K562 (cell line): ENCODE data around the gene NAA40. TPM values are rescaled to one million over a fixed set of nuclear protein-coding genes. Genes with fewer than 3 reads are reported as not detected.

ENCODE experiments used
- ATAC-seq: fragments of 200-7000 bp; cut with Tn5 transposase; 3 replicates; pipeline ENCODE4 v1.9.1; 2020; ENCODE audit warnings: moderate library complexity
- BruUV-seq: library from RNA; stranded (reverse); fragments of 400-500 nt; replicated peaks from 2 replicates; lab custom pipeline; 2021; lab: Mats Ljungman, UMichigan
- CTCF ChIA-PET: fragments of 300-600 bp; formaldehyde crosslinking; extraction: SDS; loops from one replicate; lab custom pipeline; 2021; ENCODE audit warnings: low intra/inter-chr PET ratio; lab: Yijun Ruan, JAX
- POLR2A ChIA-PET: fragments of 300-600, 350-650 bp; sonication (Branson Sonifier 250); formaldehyde crosslinking; extraction: SDS; loops from one replicate; lab custom pipeline; 2021; ENCODE audit warnings: antibody characterized with exemption, inconsistent platforms; lab: Yijun Ruan, JAX
- DNase-seq, 4 experiments: peaks; one replicate each; pipeline versions ENCODE4 v3.0.0 to v3.0.0-alpha.2; 2011 to 2018; ENCODE audit warnings: low spot score in 3 of 4, mixed read lengths in 3 of 4; ENCODE audit errors: extremely low read depth in 1 of 4
- FAIRE-seq: peaks from 2 replicates; lab custom pipeline; 2011; peaks lifted over from hg19 to GRCh38; lab: Jason Lieb, UNC
- H2AFZ ChIP-seq: 2 replicates; pipeline ENCODE4 v1.6.0; 2011; ENCODE audit warnings: low read depth, low read length, control low read depth, inconsistent platforms
- H3K27ac ChIP-seq: fragments of 200-600 bp; 3 replicates; pipeline ENCODE4 v1.8.0; 2011; ENCODE audit warnings: low read depth, mild to moderate bottlenecking, control low read depth, inconsistent platforms, low read length, moderate library complexity, mixed read lengths; ENCODE audit errors: extremely low read depth
- H3K27me3 ChIP-seq, 2 experiments: fragments of 300-600 bp in 1 of 2; 2 replicates in 1 of 2; 3 replicates in 1 of 2; pipeline versions ENCODE4 v1.6.0 to v1.8.0; 2011; ENCODE audit warnings: inconsistent platforms in 2 of 2, low read length in 2 of 2, mild to moderate bottlenecking in 1 of 2, mixed read lengths in 1 of 2, moderate library complexity in 1 of 2; ENCODE audit not compliant: control insufficient read depth in 2 of 2, insufficient read depth in 2 of 2
- H3K36me3 ChIP-seq: fragments of 300-600 bp; 3 replicates; pipeline ENCODE4 v1.8.0; 2011; ENCODE audit warnings: mild to moderate bottlenecking, low read length, inconsistent platforms; ENCODE audit not compliant: control insufficient read depth, insufficient read depth
- H3K4me1 ChIP-seq, 2 experiments: fragments of 200-600 bp in 1 of 2; replicated peaks in 1 of 2; 2 replicates in 1 of 2; 3 replicates in 1 of 2; pipeline versions ENCODE4 v1.5.1 to v1.8.0; 2011; ENCODE audit warnings: inconsistent platforms in 2 of 2, low read length in 2 of 2, mild to moderate bottlenecking in 1 of 2, mixed read lengths in 1 of 2, moderate library complexity in 1 of 2; ENCODE audit not compliant: control insufficient read depth in 2 of 2, insufficient read depth in 2 of 2
- H3K4me2 ChIP-seq: 2 replicates; pipeline ENCODE4 v1.6.1; 2011; ENCODE audit warnings: low read length, control low read depth, inconsistent platforms, mixed read lengths; ENCODE audit not compliant: insufficient read depth
- H3K4me3 ChIP-seq: fragments of 200-600 bp; sonication (generic), shearing (Covaris generic); 2 replicates; pipeline ENCODE4 v1.5.1; 2016; ENCODE audit warnings: control low read depth, inconsistent platforms
- H3K79me2 ChIP-seq: fragments of 200-600 bp; 3 replicates; pipeline ENCODE4 v1.8.0; 2011; ENCODE audit warnings: low read length, inconsistent platforms; ENCODE audit not compliant: control insufficient read depth, insufficient read depth
- H3K9ac ChIP-seq, 2 experiments: 2 replicates each; pipeline versions ENCODE4 v1.6.0 to v1.6.1; 2011; ENCODE audit warnings: low read depth in 2 of 2, low read length in 2 of 2, control low read depth in 1 of 2, inconsistent platforms in 1 of 2, mild to moderate bottlenecking in 1 of 2, mixed read lengths in 1 of 2; ENCODE audit not compliant: insufficient read depth in 1 of 2
- H3K9me1 ChIP-seq: one replicate; pipeline ENCODE4 v1.6.0; 2011; ENCODE audit warnings: inconsistent platforms, mild to moderate bottlenecking, low read length, moderate library complexity; ENCODE audit not compliant: control insufficient read depth, insufficient read depth
- H3K9me3 ChIP-seq: replicated peaks from 2 replicates; pipeline ENCODE4 v1.5.1; 2011; ENCODE audit warnings: low read depth, low read length, inconsistent platforms; ENCODE audit not compliant: control insufficient read depth, insufficient read depth
- H4K20me1 ChIP-seq: replicated peaks from 2 replicates; pipeline ENCODE4 v1.6.1; 2011; ENCODE audit warnings: low read length, inconsistent platforms, mixed read lengths; ENCODE audit not compliant: control insufficient read depth, insufficient read depth
- KDM1A ChIP-seq, 2 experiments: fragments of 450-650 bp; IDR thresholded peaks; 2 replicates each; pipeline ENCODE4 v1.6.1; 2016; ENCODE audit warnings: mild to moderate bottlenecking in 2 of 2
- POLR2G ChIP-seq: fragments of 200-400 bp; formaldehyde crosslinking; IDR thresholded peaks from 2 replicates; pipeline ENCODE4 v1.6.1; 2017; ENCODE audit warnings: low read depth, mild to moderate bottlenecking, antibody characterized with exemption, low read length, moderate library complexity
- WGBS: fragments of 100-300 bp; shearing (Covaris generic); methylation state at CpG from one replicate; pipeline ENCODE4 v1.1.6; 2016; ENCODE audit warnings: low coverage, mixed read lengths; ENCODE audit not compliant: insufficient coverage; ENCODE audit errors: missing lambda C conversion rate; 5-methylcytosine and 5-hydroxymethylcytosine counted together
- in situ Hi-C: fragments of 300-500 bp; cut with MboI; formaldehyde crosslinking; loops from 4 replicates; pipeline ENCODE4 v1.15.0; 2018; ENCODE audit warnings: inconsistent platforms, mixed read lengths
- intact Hi-C: fragments of 100-400 bp; cut with micrococcal nuclease; formaldehyde crosslinking; loops from 2 replicates; pipeline ENCODE4 v1.14.2; 2022
- polyA plus RNA-seq, 8 experiments: library from polyadenylated mRNA; depleted of rRNA in 4 of 8; stranded (reverse) in 5 of 8; unstranded in 3 of 8; fragments of >200 nt; fragmentation: Nextera tagmentation in 2 of 8; fragmentation: Illumina TruSeq in 1 of 8; extraction: Ambion mirVana in 2 of 8; extraction: Trizol in 1 of 8; gene quantifications; 2 replicates each; pipeline versions ENCODE4 v1.2.1 to v1.2.3, GENCODE V29; 2011 to 2014; ENCODE audit warnings: inconsistent platforms in 1 of 8, missing spikeins in 1 of 8
- total RNA-seq, 7 experiments: library from RNA; depleted of rRNA in 6 of 7; stranded (reverse); fragments of >200 nt in 6 of 7; fragmentation: Illumina TruSeq in 2 of 7; extraction: Trizol in 2 of 7; gene quantifications; 2 replicates each; pipeline versions ENCODE4 v1.2.1 to v1.2.3, GENCODE V29; 2011 to 2021; ENCODE audit warnings: low replicate concordance in 1 of 7
- TF ChIP-seq, protein P1 (sequence below): fragments of 250-450 bp; sonication (Bioruptor Pico); IDR thresholded peaks from 2 replicates; pipeline ENCODE4 v1.8.0; 2021; ENCODE audit warnings: mild to moderate bottlenecking, moderate library complexity
- TF ChIP-seq, protein P2 (sequence below): fragments of 450-650 bp; IDR thresholded peaks from 2 replicates; pipeline ENCODE4 v1.7.0; 2016; ENCODE audit warnings: borderline replicate concordance
- TF ChIP-seq, protein P3 (sequence below): fragments of 250-450 bp; sonication (Bioruptor Pico); IDR thresholded peaks from 2 replicates; pipeline ENCODE4 v1.4.0; 2020

The NAA40 gene
- total and polyA plus RNA-seq, 9 of the 15 experiments (the other 6 are each of a cell fraction or from before 2014, with no cell fraction given) = 6.2 to 39.0 (median 23.1) TPM

DNA sequence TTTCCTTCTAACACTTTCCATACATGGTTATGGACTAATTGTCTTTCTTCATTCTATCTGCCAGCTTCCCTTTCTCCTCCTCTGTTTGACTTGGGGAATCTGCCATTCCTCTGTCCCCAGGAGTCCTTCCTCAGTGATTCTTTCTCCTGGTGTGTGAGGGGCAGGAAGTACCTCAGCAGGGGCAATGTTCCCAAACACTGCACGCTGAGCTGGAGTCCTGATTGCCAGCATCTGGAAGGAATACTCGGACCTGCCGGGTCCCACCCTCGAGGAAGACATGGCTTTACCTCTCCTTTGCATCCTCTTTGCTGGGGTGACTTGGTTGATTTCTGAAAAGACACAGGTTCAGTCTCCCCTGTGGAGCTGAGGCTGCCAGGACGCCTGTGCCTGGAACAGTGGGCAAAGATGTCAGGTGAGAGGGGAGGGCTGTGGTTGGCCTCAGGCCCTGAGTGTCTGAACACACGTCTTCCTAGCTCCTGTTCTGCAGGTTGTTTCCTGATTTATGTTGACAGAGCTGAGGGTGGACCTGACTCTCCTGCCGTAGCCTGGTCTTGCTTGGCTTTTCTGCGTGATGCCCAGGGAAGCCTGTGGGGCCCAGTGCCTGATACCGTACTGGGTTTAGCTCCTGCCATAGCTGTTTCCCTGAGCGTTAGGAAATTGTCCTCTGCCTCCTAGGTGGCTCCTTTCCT, 39.9 kb downstream of the NAA40 start:
- intact Hi-C loops = no loop called here
- Histone ChIP-seq H3K4me3 (no peak overlapping the region), H3K9ac (no peak overlapping the region), H3K79me2 (peaks cover 47% of the 10 kb centered on the region), H3K9me3 (no peaks in the 10 kb centered on the region), H3K27me3 (no peaks in the 10 kb centered on the region), H3K36me3 (peaks cover 29% of the 10 kb centered on the region), H4K20me1 (peaks cover 17% of the 10 kb centered on the region), H3K4me2 (no peak overlapping the region), H3K9me1 (no peaks in the 10 kb centered on the region), H2AFZ (no peak overlapping the region), H3K27ac (no peak overlapping the region), H3K4me1 (peaks cover 10 to 32% of the 10 kb centered on the region in 2 experiments; a peak in 4 of 5 replicates)
- FAIRE-seq = no peak
- ChIA-PET POLR2A (interaction anchor here (0.6 to 1.5 kb wide), 8 partner anchors 9 to 191 kb away, joined by 3 to 5 read pairs (median 3); no protein-coding TSS in a partner anchor), CTCF (no interaction called here)
- TF ChIP-seq, protein P1, sequence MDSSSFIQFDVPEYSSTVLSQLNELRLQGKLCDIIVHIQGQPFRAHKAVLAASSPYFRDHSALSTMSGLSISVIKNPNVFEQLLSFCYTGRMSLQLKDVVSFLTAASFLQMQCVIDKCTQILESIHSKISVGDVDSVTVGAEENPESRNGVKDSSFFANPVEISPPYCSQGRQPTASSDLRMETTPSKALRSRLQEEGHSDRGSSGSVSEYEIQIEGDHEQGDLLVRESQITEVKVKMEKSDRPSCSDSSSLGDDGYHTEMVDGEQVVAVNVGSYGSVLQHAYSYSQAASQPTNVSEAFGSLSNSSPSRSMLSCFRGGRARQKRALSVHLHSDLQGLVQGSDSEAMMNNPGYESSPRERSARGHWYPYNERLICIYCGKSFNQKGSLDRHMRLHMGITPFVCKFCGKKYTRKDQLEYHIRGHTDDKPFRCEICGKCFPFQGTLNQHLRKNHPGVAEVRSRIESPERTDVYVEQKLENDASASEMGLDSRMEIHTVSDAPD (CRISPR knock-in tag) = no peak
- TF ChIP-seq POLR2G = 0 out of 2 replicates have a peak, but pooled peaks have one; percentile 8
- TF ChIP-seq, protein P2, sequence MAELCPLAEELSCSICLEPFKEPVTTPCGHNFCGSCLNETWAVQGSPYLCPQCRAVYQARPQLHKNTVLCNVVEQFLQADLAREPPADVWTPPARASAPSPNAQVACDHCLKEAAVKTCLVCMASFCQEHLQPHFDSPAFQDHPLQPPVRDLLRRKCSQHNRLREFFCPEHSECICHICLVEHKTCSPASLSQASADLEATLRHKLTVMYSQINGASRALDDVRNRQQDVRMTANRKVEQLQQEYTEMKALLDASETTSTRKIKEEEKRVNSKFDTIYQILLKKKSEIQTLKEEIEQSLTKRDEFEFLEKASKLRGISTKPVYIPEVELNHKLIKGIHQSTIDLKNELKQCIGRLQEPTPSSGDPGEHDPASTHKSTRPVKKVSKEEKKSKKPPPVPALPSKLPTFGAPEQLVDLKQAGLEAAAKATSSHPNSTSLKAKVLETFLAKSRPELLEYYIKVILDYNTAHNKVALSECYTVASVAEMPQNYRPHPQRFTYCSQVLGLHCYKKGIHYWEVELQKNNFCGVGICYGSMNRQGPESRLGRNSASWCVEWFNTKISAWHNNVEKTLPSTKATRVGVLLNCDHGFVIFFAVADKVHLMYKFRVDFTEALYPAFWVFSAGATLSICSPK = no peak
- TF ChIP-seq KDM1A (IDR thresholded peaks at IDR 0.05) = no peak
- TF ChIP-seq, protein P3, sequence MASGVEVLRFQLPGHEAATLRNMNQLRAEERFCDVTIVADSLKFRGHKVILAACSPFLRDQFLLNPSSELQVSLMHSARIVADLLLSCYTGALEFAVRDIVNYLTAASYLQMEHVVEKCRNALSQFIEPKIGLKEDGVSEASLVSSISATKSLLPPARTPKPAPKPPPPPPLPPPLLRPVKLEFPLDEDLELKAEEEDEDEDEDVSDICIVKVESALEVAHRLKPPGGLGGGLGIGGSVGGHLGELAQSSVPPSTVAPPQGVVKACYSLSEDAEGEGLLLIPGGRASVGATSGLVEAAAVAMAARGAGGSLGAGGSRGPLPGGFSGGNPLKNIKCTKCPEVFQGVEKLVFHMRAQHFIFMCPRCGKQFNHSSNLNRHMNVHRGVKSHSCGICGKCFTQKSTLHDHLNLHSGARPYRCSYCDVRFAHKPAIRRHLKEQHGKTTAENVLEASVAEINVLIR (CRISPR knock-in tag) = no peak
- in situ Hi-C loops = no loop called here
- ATAC-seq = no peak
- BruUV-seq = no TSS peak
- DNase-seq = no peak
- WGBS = 86% methylated on average over 10 of the region's 10 CpGs
